Breast epithelium (tissue), 3 donors: Measurements from ENCODE around the gene COX5B.

Source experiments
- POLR2A ChIP-seq: fragments of 450-650 bp; IDR thresholded peaks from one replicate; pipeline ENCODE4 v1.6.1; 2016; ENCODE audit warnings: antibody characterized with exemption, mild to moderate bottlenecking, moderate library complexity
- TF ChIP-seq, protein P1 (sequence below), 3 donors: fragments of 450-650 bp; IDR thresholded peaks; one replicate each; pipeline ENCODE4 v1.5.1; 2016 to 2017; ENCODE audit warnings: antibody characterized with exemption in 3 of 3, mild to moderate bottlenecking in 3 of 3, moderate library complexity in 3 of 3

DNA sequence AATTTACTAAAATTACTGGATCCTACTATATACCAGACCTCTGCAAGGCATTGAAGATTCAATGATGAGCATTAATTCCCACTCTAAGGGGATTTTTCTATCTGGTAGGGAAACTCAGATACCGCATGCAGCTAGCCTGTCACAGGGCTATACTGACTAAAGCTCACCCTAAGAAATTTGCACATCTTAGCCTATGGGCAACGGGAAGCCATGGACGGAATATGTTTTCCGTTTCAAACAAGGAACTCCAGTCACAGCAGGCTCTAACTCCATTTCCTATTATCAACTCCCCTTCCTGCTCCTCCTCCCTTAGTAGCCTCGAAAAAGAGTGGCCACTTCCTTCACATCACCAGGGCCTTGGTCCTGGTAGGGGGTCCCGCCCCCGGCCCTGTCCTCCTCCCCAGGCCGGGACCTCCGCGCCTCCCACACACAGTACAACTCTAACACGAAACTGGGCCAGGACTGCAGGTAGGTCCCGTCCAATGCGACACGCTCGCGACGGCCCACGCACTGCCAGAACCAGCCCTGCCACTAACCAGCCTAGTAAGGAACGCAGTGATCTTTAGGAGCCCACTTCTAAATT is 659 bp upstream of the COX5B start:
- no peak for TF ChIP-seq POLR2A
- TF ChIP-seq, protein P1, sequence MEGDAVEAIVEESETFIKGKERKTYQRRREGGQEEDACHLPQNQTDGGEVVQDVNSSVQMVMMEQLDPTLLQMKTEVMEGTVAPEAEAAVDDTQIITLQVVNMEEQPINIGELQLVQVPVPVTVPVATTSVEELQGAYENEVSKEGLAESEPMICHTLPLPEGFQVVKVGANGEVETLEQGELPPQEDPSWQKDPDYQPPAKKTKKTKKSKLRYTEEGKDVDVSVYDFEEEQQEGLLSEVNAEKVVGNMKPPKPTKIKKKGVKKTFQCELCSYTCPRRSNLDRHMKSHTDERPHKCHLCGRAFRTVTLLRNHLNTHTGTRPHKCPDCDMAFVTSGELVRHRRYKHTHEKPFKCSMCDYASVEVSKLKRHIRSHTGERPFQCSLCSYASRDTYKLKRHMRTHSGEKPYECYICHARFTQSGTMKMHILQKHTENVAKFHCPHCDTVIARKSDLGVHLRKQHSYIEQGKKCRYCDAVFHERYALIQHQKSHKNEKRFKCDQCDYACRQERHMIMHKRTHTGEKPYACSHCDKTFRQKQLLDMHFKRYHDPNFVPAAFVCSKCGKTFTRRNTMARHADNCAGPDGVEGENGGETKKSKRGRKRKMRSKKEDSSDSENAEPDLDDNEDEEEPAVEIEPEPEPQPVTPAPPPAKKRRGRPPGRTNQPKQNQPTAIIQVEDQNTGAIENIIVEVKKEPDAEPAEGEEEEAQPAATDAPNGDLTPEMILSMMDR (IDR thresholded peaks at IDR 0.05): no peak
